Measurements from ENCODE around the gene RSL24D1. TPM values are rescaled to one million over a fixed set of nuclear protein-coding genes. Genes with fewer than 3 reads are reported as not detected.

RSL24D1 gene
- total and polyA plus RNA-seq, 9 of the 15 experiments (the other 6 are each of a cell fraction or from before 2014, with no cell fraction given): 133 to 324 (median 223) TPM

DNA sequence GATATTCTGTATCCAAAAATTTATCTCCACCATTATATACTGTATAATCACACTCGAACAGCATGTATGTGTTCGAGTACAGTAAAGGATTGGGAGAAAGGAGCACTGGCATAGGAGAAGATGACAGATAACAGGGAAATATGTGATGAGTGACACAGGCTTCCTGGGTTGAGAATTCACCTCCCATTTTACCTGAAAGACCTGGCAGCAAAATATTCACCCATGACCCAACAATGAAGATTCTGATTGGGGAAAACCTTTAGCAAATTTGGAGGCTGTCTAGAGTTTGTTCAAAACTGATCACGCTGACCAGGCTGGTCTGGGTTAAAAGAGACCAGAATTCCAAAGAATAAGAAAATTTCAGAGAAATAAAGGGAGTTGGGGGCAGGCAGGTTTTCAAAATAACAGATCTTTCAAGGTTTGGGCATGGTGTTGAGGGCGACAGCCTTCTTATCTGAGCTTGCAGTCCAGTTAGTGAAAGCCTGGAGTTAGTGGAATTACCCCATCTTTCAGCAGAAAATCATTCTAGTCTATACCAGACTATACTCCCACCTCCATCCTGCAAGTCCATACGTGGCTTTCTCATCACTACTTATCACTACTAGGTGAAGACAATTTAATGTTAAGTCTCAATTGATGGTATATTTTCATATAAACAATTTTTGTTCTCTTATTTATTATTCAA lies 42.8 kb upstream of the RSL24D1 start (continued):
- TF ChIP-seq, protein P1, sequence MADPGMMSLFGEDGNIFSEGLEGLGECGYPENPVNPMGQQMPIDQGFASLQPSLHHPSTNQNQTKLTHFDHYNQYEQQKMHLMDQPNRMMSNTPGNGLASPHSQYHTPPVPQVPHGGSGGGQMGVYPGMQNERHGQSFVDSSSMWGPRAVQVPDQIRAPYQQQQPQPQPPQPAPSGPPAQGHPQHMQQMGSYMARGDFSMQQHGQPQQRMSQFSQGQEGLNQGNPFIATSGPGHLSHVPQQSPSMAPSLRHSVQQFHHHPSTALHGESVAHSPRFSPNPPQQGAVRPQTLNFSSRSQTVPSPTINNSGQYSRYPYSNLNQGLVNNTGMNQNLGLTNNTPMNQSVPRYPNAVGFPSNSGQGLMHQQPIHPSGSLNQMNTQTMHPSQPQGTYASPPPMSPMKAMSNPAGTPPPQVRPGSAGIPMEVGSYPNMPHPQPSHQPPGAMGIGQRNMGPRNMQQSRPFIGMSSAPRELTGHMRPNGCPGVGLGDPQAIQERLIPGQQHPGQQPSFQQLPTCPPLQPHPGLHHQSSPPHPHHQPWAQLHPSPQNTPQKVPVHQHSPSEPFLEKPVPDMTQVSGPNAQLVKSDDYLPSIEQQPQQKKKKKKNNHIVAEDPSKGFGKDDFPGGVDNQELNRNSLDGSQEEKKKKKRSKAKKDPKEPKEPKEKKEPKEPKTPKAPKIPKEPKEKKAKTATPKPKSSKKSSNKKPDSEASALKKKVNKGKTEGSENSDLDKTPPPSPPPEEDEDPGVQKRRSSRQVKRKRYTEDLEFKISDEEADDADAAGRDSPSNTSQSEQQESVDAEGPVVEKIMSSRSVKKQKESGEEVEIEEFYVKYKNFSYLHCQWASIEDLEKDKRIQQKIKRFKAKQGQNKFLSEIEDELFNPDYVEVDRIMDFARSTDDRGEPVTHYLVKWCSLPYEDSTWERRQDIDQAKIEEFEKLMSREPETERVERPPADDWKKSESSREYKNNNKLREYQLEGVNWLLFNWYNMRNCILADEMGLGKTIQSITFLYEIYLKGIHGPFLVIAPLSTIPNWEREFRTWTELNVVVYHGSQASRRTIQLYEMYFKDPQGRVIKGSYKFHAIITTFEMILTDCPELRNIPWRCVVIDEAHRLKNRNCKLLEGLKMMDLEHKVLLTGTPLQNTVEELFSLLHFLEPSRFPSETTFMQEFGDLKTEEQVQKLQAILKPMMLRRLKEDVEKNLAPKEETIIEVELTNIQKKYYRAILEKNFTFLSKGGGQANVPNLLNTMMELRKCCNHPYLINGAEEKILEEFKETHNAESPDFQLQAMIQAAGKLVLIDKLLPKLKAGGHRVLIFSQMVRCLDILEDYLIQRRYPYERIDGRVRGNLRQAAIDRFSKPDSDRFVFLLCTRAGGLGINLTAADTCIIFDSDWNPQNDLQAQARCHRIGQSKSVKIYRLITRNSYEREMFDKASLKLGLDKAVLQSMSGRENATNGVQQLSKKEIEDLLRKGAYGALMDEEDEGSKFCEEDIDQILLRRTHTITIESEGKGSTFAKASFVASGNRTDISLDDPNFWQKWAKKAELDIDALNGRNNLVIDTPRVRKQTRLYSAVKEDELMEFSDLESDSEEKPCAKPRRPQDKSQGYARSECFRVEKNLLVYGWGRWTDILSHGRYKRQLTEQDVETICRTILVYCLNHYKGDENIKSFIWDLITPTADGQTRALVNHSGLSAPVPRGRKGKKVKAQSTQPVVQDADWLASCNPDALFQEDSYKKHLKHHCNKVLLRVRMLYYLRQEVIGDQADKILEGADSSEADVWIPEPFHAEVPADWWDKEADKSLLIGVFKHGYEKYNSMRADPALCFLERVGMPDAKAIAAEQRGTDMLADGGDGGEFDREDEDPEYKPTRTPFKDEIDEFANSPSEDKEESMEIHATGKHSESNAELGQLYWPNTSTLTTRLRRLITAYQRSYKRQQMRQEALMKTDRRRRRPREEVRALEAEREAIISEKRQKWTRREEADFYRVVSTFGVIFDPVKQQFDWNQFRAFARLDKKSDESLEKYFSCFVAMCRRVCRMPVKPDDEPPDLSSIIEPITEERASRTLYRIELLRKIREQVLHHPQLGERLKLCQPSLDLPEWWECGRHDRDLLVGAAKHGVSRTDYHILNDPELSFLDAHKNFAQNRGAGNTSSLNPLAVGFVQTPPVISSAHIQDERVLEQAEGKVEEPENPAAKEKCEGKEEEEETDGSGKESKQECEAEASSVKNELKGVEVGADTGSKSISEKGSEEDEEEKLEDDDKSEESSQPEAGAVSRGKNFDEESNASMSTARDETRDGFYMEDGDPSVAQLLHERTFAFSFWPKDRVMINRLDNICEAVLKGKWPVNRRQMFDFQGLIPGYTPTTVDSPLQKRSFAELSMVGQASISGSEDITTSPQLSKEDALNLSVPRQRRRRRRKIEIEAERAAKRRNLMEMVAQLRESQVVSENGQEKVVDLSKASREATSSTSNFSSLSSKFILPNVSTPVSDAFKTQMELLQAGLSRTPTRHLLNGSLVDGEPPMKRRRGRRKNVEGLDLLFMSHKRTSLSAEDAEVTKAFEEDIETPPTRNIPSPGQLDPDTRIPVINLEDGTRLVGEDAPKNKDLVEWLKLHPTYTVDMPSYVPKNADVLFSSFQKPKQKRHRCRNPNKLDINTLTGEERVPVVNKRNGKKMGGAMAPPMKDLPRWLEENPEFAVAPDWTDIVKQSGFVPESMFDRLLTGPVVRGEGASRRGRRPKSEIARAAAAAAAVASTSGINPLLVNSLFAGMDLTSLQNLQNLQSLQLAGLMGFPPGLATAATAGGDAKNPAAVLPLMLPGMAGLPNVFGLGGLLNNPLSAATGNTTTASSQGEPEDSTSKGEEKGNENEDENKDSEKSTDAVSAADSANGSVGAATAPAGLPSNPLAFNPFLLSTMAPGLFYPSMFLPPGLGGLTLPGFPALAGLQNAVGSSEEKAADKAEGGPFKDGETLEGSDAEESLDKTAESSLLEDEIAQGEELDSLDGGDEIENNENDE (IDR thresholded peaks at IDR 0.05; ENCODE audit: low read depth, low read length): no peak
- TF ChIP-seq MEF2D (tag; conservative IDR thresholded peaks at IDR 0.05; ENCODE audit: low read depth) (0 out of 2 replicates have a peak, but pooled peaks have one; percentile 15), DNMT1 (IDR thresholded peaks at IDR 0.05) (no peak), L3MBTL2 (IDR thresholded peaks at IDR 0.05) (no peak), GATAD2B (IDR thresholded peaks at IDR 0.05; ENCODE audit: borderline replicate concordance) (0 out of 2 replicates have a peak, but pooled peaks have one; percentile 30)
- TF ChIP-seq, protein P2, sequence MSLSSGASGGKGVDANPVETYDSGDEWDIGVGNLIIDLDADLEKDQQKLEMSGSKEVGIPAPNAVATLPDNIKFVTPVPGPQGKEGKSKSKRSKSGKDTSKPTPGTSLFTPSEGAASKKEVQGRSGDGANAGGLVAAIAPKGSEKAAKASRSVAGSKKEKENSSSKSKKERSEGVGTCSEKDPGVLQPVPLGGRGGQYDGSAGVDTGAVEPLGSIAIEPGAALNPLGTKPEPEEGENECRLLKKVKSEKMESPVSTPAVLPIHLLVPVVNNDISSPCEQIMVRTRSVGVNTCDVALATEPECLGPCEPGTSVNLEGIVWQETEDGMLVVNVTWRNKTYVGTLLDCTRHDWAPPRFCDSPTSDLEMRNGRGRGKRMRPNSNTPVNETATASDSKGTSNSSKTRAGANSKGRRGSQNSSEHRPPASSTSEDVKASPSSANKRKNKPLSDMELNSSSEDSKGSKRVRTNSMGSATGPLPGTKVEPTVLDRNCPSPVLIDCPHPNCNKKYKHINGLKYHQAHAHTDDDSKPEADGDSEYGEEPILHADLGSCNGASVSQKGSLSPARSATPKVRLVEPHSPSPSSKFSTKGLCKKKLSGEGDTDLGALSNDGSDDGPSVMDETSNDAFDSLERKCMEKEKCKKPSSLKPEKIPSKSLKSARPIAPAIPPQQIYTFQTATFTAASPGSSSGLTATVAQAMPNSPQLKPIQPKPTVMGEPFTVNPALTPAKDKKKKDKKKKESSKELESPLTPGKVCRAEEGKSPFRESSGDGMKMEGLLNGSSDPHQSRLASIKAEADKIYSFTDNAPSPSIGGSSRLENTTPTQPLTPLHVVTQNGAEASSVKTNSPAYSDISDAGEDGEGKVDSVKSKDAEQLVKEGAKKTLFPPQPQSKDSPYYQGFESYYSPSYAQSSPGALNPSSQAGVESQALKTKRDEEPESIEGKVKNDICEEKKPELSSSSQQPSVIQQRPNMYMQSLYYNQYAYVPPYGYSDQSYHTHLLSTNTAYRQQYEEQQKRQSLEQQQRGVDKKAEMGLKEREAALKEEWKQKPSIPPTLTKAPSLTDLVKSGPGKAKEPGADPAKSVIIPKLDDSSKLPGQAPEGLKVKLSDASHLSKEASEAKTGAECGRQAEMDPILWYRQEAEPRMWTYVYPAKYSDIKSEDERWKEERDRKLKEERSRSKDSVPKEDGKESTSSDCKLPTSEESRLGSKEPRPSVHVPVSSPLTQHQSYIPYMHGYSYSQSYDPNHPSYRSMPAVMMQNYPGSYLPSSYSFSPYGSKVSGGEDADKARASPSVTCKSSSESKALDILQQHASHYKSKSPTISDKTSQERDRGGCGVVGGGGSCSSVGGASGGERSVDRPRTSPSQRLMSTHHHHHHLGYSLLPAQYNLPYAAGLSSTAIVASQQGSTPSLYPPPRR (CRISPR knock-in tag; IDR thresholded peaks at IDR 0.05; ENCODE audit: borderline replicate concordance): no peak

All from K562 (cell line).